Lung microvascular endothelial cell (primary cell): ENCODE data around the gene MEF2D. TPM values are rescaled to one million over a fixed set of nuclear protein-coding genes. Genes with fewer than 3 reads are reported as not detected.

Source experiments
- total RNA-seq: library from RNA; depleted of rRNA; stranded (reverse); fragments of >200 nt; gene quantifications from 2 replicates; pipeline ENCODE4 v1.2.1, GENCODE V29; 2014

MEF2D gene
- total RNA-seq, 1 donor from 2014 or later = 4.4 TPM

Other genes with a start within 250 kb of the MEF2D start
- 29.9 and 53.2 TPM in 2 replicates for gene SMG5, start 217.9 kb downstream of the MEF2D start, total RNA-seq
- 0.44 and 0.79 TPM in 2 replicates for gene TMEM79, start 216.4 kb downstream of the MEF2D start, total RNA-seq
- 38.3 and 56.4 TPM in 2 replicates for gene GLMP, start 205.1 kb downstream of the MEF2D start, total RNA-seq
- 0.20 TPM in 1 of 2 replicates, not detected in the other for gene VHLL, start 201.5 kb downstream of the MEF2D start, total RNA-seq
- 374 and 548 TPM in 2 replicates for gene CCT3, start 162.5 kb downstream of the MEF2D start, total RNA-seq
- gene TSACC, start 162.2 kb downstream of the MEF2D start, total RNA-seq = 0.22 TPM in 1 of 2 replicates, not detected in the other
- gene RHBG, start 131.6 kb downstream of the MEF2D start, total RNA-seq = not detected in 2 replicates
- gene IQGAP3, start 71.8 kb upstream of the MEF2D start, total RNA-seq = 3.0 and 7.0 TPM in 2 replicates
- not detected in 2 replicates for gene TTC24, start 78.9 kb upstream of the MEF2D start, total RNA-seq
- gene NAXE, start 91.0 kb upstream of the MEF2D start, total RNA-seq = 56.2 and 58.5 TPM in 2 replicates
- gene GPATCH4, start 100.7 kb upstream of the MEF2D start, total RNA-seq = 8.9 and 9.9 TPM in 2 replicates
- gene HAPLN2, start 118.6 kb upstream of the MEF2D start, total RNA-seq = not detected in 2 replicates
- gene BCAN, start 141.3 kb upstream of the MEF2D start, total RNA-seq = not detected in 2 replicates
- 32.9 and 57.3 TPM in 2 replicates for gene NES, start 176.6 kb upstream of the MEF2D start, total RNA-seq
- not detected in 2 replicates for gene CRABP2, start 204.8 kb upstream of the MEF2D start, total RNA-seq
- 6.5 and 18.3 TPM in 2 replicates for gene METTL25B, start 227.7 kb upstream of the MEF2D start, total RNA-seq
- gene ISG20L2, start 228.0 kb upstream of the MEF2D start, total RNA-seq = 4.4 and 6.3 TPM in 2 replicates
- 40.3 TPM in 2 replicates for gene MRPL24, start 240.3 kb upstream of the MEF2D start, total RNA-seq